SU-DHL-6 (cell line): ENCODE data around the gene HTR6.
"Not testable (repeated sequence)": the region's sequence is repeated elsewhere in the genome, so short reads cannot be mapped to it uniquely, and the experiment has no call there.

Experiments used
- H2AFZ ChIP-seq: fragments of 200-600 bp; sonication (generic); 2 replicates; pipeline ENCODE4 v1.6.1; 2014; ENCODE audit warnings: low read depth, mild to moderate bottlenecking, moderate library complexity, mixed read lengths, antibody characterized with exemption, low read length; ENCODE audit not compliant: severe bottlenecking
- H3F3A ChIP-seq: fragments of 200-600 bp; shearing (Covaris generic); 2 replicates; pipeline ENCODE4 v1.6.0; 2016; ENCODE audit warnings: antibody characterized with exemption, mild to moderate bottlenecking; ENCODE audit not compliant: insufficient read depth
- H3K27ac ChIP-seq: fragments of 200-600 bp; sonication (generic); 2 replicates; pipeline ENCODE4 v1.5.1; 2016; ENCODE audit warnings: low read depth, mild to moderate bottlenecking, low read length, moderate library complexity, mixed read lengths
- H3K27me3 ChIP-seq: fragments of 200-600 bp; sonication (generic), shearing (Covaris generic); 2 replicates; pipeline ENCODE4 v1.6.0; 2014; ENCODE audit warnings: mild to moderate bottlenecking, low read length
- H3K36me3 ChIP-seq: fragments of 200-600 bp; sonication (generic); 2 replicates; pipeline ENCODE4 v1.6.1; 2014; ENCODE audit warnings: mild to moderate bottlenecking, low read length, mixed read lengths
- H3K4me2 ChIP-seq: fragments of 300-600, 200-600 bp; shearing (Covaris generic), sonication (generic); 2 replicates; pipeline ENCODE4 v1.6.0; 2014; ENCODE audit warnings: low read length, low read depth, mild to moderate bottlenecking; ENCODE audit not compliant: poor library complexity, severe bottlenecking
- H3K4me3 ChIP-seq: fragments of 200-600 bp; sonication (generic); 2 replicates; pipeline ENCODE4 v1.5.1; 2014; ENCODE audit warnings: antibody characterized with exemption, low read length, mild to moderate bottlenecking, mixed read lengths; ENCODE audit not compliant: insufficient read depth, poor library complexity, severe bottlenecking
- H3K79me2 ChIP-seq: fragments of 200-600 bp; sonication (generic); 2 replicates; pipeline ENCODE4 v1.6.1; 2014; ENCODE audit warnings: mild to moderate bottlenecking, low read length, moderate library complexity; ENCODE audit not compliant: insufficient read depth
- H3K9ac ChIP-seq: fragments of 200-600 bp; sonication (generic); 2 replicates; pipeline ENCODE4 v1.7.0; 2014; ENCODE audit warnings: mild to moderate bottlenecking, low read length
- H3K9me2 ChIP-seq: fragments of 200-600 bp; sonication (generic); replicated peaks from 2 replicates; pipeline ENCODE4 v1.6.1; 2014; ENCODE audit warnings: low read length; ENCODE audit not compliant: insufficient read depth
- H3K9me3 ChIP-seq: fragments of 200-600 bp; sonication (generic); 2 replicates; pipeline ENCODE4 v1.6.1; 2014; ENCODE audit warnings: low read length, mixed read lengths; ENCODE audit not compliant: insufficient read depth
- H4K20me1 ChIP-seq: fragments of 200-600 bp; sonication (generic); 2 replicates; pipeline ENCODE4 v1.6.1; 2014; ENCODE audit warnings: low read depth, mild to moderate bottlenecking, antibody characterized with exemption, low read length, moderate library complexity, mixed read lengths
- EZH2phosphoT487 ChIP-seq: fragments of 200-600 bp; sonication (generic), shearing (Covaris generic); conservative IDR thresholded peaks from 2 replicates; pipeline ENCODE4 v1.6.1; 2018; ENCODE audit warnings: mild to moderate bottlenecking, antibody characterized with exemption, low read length, moderate library complexity, mixed read lengths
- TF ChIP-seq, protein P1 (sequence below): fragments of 200-600 bp; sonication (generic); IDR thresholded peaks from one replicate; pipeline ENCODE4 v1.5.1; 2017; ENCODE audit warnings: antibody characterized with exemption, mild to moderate bottlenecking, low read length, moderate library complexity; ENCODE audit not compliant: insufficient read depth, poor library complexity, severe bottlenecking

The HTR6 gene

GRCh38 chr1:19625291-19625937 is 39.3 kb upstream of the HTR6 start:
- H3K9me3 ChIP-seq = no peaks in the 10 kb centered on the region
- H3K4me2 ChIP-seq = no peak overlapping the region
- H3K4me3 ChIP-seq = no peak overlapping the region
- TF ChIP-seq EZH2phosphoT487 = no peak
- TF ChIP-seq, protein P1, sequence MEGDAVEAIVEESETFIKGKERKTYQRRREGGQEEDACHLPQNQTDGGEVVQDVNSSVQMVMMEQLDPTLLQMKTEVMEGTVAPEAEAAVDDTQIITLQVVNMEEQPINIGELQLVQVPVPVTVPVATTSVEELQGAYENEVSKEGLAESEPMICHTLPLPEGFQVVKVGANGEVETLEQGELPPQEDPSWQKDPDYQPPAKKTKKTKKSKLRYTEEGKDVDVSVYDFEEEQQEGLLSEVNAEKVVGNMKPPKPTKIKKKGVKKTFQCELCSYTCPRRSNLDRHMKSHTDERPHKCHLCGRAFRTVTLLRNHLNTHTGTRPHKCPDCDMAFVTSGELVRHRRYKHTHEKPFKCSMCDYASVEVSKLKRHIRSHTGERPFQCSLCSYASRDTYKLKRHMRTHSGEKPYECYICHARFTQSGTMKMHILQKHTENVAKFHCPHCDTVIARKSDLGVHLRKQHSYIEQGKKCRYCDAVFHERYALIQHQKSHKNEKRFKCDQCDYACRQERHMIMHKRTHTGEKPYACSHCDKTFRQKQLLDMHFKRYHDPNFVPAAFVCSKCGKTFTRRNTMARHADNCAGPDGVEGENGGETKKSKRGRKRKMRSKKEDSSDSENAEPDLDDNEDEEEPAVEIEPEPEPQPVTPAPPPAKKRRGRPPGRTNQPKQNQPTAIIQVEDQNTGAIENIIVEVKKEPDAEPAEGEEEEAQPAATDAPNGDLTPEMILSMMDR = no peak
- no peak overlapping the region for H3K27ac ChIP-seq
- no peak overlapping the region for H2AFZ ChIP-seq
- H3F3A ChIP-seq = no peaks in the 10 kb centered on the region
- no peaks in the 10 kb centered on the region for H3K27me3 ChIP-seq
- no peak overlapping the region for H3K9ac ChIP-seq
- peaks cover 15% of the 10 kb centered on the region for H3K79me2 ChIP-seq
- H4K20me1 ChIP-seq = no peaks in the 10 kb centered on the region
- no peaks in the 10 kb centered on the region for H3K36me3 ChIP-seq
- no peaks in the 10 kb centered on the region for H3K9me2 ChIP-seq

DNA sequence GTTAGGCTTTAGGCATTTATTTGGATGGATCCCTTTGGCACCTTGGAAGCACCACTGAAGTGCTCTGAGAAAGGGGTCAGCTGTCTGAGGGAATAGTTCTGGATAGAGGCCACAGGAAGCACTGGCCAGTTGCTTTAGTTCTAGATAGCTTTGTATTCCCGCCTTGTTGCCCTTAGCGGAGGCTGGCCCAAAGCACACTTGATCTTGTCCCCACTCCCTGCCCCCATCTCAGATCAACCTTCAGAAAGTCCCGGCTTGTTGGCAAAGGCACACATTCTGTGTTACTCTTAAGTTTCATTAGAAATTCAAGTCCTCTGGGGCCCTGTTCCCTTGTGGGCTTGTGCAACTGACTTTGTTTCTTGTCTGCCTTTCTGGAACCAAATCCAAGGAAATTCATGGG is 35.8 kb upstream of the HTR6 start:
- H3K9ac ChIP-seq = no peak overlapping the region
- H3K79me2 ChIP-seq = no peaks in the 10 kb centered on the region
- H3K9me3 ChIP-seq = no peaks in the 10 kb centered on the region
- no peaks in the 10 kb centered on the region for H3K27me3 ChIP-seq
- H3F3A ChIP-seq = no peaks in the 10 kb centered on the region
- no peaks in the 10 kb centered on the region for H3K36me3 ChIP-seq
- H3K9me2 ChIP-seq = no peaks in the 10 kb centered on the region
- no peak overlapping the region for H3K4me3 ChIP-seq
- no peak overlapping the region for H3K27ac ChIP-seq
- H3K4me2 ChIP-seq = no peak overlapping the region
- no peaks in the 10 kb centered on the region for H4K20me1 ChIP-seq
- TF ChIP-seq, protein P1 = no peak
- no peak for TF ChIP-seq EZH2phosphoT487
- H2AFZ ChIP-seq = no peak overlapping the region

GRCh38 chr1:19629357-19629756 is 35.3 kb upstream of the HTR6 start:
- Histone ChIP-seq H3K9me3 (no peaks in the 10 kb centered on the region), H3K9ac (no peak overlapping the region)

GRCh38 chr1:19630192-19630591 is 34.5 kb upstream of the HTR6 start:
- not testable (repeated sequence) for H3K79me2 ChIP-seq, H4K20me1 ChIP-seq, H3K4me3 ChIP-seq, H3K36me3 ChIP-seq, H3K27ac ChIP-seq, H3K9me2 ChIP-seq, H2AFZ ChIP-seq, H3K9me3 ChIP-seq, H3F3A ChIP-seq, H3K4me2 ChIP-seq, H3K27me3 ChIP-seq, H3K9ac ChIP-seq

More at GRCh38 chr1:19629357-19629756, 35.3 kb upstream of the HTR6 start:
- H3K4me3 ChIP-seq = no peak overlapping the region
- no peaks in the 10 kb centered on the region for H3K9me2 ChIP-seq
- no peak for TF ChIP-seq EZH2phosphoT487
- TF ChIP-seq, protein P1 = no peak
- H4K20me1 ChIP-seq = no peaks in the 10 kb centered on the region
- H3K27me3 ChIP-seq = no peaks in the 10 kb centered on the region
- no peaks in the 10 kb centered on the region for H3K36me3 ChIP-seq
- H3K79me2 ChIP-seq = no peaks in the 10 kb centered on the region
- H2AFZ ChIP-seq = no peak overlapping the region
- H3K4me2 ChIP-seq = no peak overlapping the region
- no peaks in the 10 kb centered on the region for H3F3A ChIP-seq
- H3K27ac ChIP-seq = no peak overlapping the region
